GM12872 (cell line): Measurements from ENCODE around the gene GOLGA5.

Source experiments
- TF ChIP-seq, protein P1 (sequence below): IDR thresholded peaks from 3 replicates; pipeline ENCODE4 v1.5.1; 2011; ENCODE audit warnings: low read depth, mild to moderate bottlenecking, low read length, moderate library complexity; ENCODE audit not compliant: insufficient read depth

The GOLGA5 gene

GRCh38 chr14:92774572-92774971 lies 19.5 kb upstream of the GOLGA5 start:
- TF ChIP-seq, protein P1, sequence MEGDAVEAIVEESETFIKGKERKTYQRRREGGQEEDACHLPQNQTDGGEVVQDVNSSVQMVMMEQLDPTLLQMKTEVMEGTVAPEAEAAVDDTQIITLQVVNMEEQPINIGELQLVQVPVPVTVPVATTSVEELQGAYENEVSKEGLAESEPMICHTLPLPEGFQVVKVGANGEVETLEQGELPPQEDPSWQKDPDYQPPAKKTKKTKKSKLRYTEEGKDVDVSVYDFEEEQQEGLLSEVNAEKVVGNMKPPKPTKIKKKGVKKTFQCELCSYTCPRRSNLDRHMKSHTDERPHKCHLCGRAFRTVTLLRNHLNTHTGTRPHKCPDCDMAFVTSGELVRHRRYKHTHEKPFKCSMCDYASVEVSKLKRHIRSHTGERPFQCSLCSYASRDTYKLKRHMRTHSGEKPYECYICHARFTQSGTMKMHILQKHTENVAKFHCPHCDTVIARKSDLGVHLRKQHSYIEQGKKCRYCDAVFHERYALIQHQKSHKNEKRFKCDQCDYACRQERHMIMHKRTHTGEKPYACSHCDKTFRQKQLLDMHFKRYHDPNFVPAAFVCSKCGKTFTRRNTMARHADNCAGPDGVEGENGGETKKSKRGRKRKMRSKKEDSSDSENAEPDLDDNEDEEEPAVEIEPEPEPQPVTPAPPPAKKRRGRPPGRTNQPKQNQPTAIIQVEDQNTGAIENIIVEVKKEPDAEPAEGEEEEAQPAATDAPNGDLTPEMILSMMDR: no peak

GRCh38 chr14:92780444-92781232 lies 13.5 kb upstream of the GOLGA5 start:
- TF ChIP-seq, protein P1: no peak

DNA sequence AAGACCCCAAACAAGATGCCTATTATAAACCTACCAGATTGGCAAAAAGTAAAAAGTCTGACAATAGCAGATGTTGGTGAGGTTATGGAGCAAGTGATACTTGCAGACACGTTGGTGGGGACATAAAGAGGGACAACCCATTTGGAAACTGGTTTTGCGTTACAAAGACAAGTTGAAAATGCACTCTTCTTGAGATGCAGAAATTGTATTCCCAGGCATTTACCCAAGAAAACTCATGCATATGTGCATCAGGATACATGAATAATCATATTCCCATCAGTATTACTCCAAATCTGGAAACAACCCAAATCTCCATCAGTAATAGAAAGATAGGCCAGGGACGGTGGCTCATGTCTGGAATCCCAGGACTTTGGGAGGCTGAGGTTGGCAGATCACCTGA lies 12.8 kb upstream of the GOLGA5 start:
- TF ChIP-seq, protein P1: no peak

GRCh38 chr14:92783813-92784431 lies 10.2 kb upstream of the GOLGA5 start:
- TF ChIP-seq, protein P1: peak; percentile 47; the same call in 2 of the 3 replicates

DNA sequence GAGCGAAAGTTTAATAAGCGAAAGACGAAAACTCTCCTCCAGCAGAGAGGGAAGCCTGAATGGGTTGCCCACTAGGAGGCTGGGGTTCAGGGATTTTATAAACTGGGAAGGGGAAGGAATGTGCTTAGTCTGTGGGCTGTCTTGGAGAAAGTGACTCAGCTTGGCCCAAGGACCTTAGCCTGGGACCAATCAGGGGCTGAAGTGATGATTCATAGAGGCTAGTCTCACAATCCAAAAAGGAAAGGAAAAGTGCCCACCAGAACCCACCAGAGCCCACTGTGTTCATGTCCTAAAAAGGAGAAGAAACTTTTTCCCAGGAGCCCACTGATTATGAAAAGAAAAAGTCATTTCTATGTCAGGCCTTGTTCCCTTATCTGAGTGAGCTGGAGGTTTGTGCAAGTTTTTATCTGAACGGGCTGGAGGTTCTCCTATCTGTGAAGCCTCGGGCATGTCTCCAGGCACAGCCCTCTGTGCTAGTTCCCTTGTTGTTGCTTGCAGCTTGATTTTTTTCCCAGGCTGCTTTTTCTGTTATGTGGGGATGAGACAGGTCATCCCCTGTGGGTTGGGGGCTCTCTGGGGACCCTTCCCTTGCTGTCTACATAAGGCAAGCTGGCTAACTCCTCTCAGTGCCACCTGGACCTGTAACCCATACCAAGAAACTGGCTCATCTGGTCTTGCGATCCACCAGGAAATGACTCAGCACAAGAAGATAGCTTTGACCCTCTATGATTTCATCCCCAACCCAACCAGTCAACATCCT lies 8.3 kb upstream of the GOLGA5 start:
- TF ChIP-seq, protein P1: no peak

DNA sequence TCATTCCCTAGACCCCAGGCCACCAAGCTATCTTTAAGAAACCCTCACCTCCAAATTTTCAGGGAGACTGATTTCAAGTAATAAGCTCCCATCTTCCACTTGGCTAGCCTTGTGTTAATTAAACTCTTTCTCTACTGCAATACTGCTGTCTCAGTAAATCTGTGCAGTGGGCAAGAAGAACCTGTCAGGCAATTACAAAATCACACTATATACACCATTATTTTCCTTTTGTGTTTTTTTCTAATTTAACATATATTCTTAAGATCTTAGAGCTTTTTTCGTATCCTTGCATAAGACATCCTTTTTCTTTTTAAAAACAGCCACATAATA lies 7.7 kb upstream of the GOLGA5 start:
- TF ChIP-seq, protein P1: no peak

DNA sequence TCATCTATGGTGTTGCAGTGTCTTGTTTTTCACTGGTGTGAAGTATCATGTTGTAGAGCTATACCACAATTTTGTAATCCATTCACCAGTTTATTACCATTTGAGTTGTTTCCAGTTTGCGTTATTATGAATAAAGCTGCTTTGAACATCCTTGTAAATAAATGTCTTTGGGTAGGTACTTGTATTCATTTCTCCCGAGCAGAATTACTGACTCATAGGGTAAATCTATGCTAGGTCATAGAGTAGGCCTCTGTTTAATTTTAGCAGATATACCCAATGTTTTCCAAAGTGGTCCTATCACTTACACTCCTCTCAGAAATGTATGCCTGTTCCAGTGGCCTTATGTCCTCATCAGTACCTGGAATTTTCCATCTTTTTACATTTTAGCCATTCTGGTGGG lies 6.6 kb upstream of the GOLGA5 start:
- TF ChIP-seq, protein P1: no peak
